A549 (cell line): ENCODE data around the gene ALOX5. TPM values are rescaled to one million over a fixed set of nuclear protein-coding genes. Genes with fewer than 3 reads are reported as not detected.
"Not testable (repeated sequence)": the region's sequence is repeated elsewhere in the genome, so short reads cannot be mapped to it uniquely, and the experiment has no call there.

ENCODE experiments used
- ATAC-seq, 2 experiments: fragments of 200-7000 bp in 1 of 2; fragments of >200 bp in 1 of 2; cut with Nextera tagmentation in 1 of 2; cut with Tn5 transposase in 1 of 2; 3 replicates each; pipeline versions ENCODE4 v1.8.0 to v1.9.1; 2018 to 2020; ENCODE audit warnings: mild to moderate bottlenecking in 1 of 2, moderate library complexity in 1 of 2
- CTCF ChIA-PET: fragments of 300-600 bp; sonication (Branson Sonifier 250); formaldehyde crosslinking; extraction: SDS; loops from one replicate; lab custom pipeline; 2021; ENCODE audit warnings: antibody characterized with exemption, inconsistent platforms; lab: Yijun Ruan, JAX
- POLR2A ChIA-PET: fragments of 350-600 bp; formaldehyde crosslinking; extraction: SDS; loops from one replicate; lab custom pipeline; 2021; ENCODE audit warnings: antibody characterized with exemption, inconsistent platforms; lab: Yijun Ruan, JAX
- DNase-seq, 2 experiments: peaks; one replicate each; pipeline versions ENCODE4 v3.0.0 to v3.0.0-alpha.2; 2011 to 2016; ENCODE audit warnings: low read depth in 1 of 2, low spot score in 1 of 2
- FAIRE-seq: peaks from 2 replicates; lab custom pipeline; 2011; peaks lifted over from hg19 to GRCh38; lab: Jason Lieb, UNC
- H3K27ac ChIP-seq, 2 experiments: fragments of >200 bp; sonication (Bioruptor Twin); formaldehyde crosslinking; 3 replicates each; pipeline ENCODE4 v1.5.1; 2016 to 2017
- H3K4me1 ChIP-seq: fragments of >200 bp; sonication (Bioruptor Twin); formaldehyde crosslinking; 3 replicates; pipeline ENCODE4 v1.6.1; 2016
- H3K4me2 ChIP-seq: fragments of >200 bp; sonication (Bioruptor Twin); formaldehyde crosslinking; 3 replicates; pipeline ENCODE4 v1.6.1; 2016
- H3K4me3 ChIP-seq: fragments of >200 bp; sonication (Bioruptor Twin); formaldehyde crosslinking; 3 replicates; pipeline ENCODE4 v1.5.1; 2016
- H3K9me3 ChIP-seq: fragments of >200 bp; sonication (Bioruptor Twin); formaldehyde crosslinking; 3 replicates; pipeline ENCODE4 v1.6.1; 2016
- ATOH8 ChIP-seq: fragments of 250-450 bp; sonication (Bioruptor Pico); IDR thresholded peaks from 2 replicates; pipeline ENCODE4 v1.5.0; 2020; ENCODE audit warnings: low read depth, mild to moderate bottlenecking, moderate library complexity
- CBX2 ChIP-seq: fragments of 200-600 bp; sonication (generic); IDR thresholded peaks from 2 replicates; pipeline ENCODE4 v1.6.1; 2016; ENCODE audit warnings: low read depth, mild to moderate bottlenecking, borderline replicate concordance
- CBX8 ChIP-seq: fragments of 200-600 bp; sonication (generic); IDR thresholded peaks from 2 replicates; pipeline ENCODE4 v1.6.1; 2016
- CEBPB ChIP-seq, 2 experiments: fragments of >200 bp in 1 of 2; sonication (Bioruptor Twin) in 1 of 2; formaldehyde crosslinking in 1 of 2; IDR thresholded peaks; 2 replicates each; pipeline ENCODE4 v1.6.1; 2012 to 2016
- CHD2 ChIP-seq: fragments of 150-350 bp; IDR thresholded peaks from 2 replicates; pipeline ENCODE4 v1.6.1; 2014; ENCODE audit warnings: low read length; ENCODE audit not compliant: partially characterized antibody
- E2F6 ChIP-seq: IDR thresholded peaks from 2 replicates; pipeline ENCODE4 v1.6.1; 2012; ENCODE audit warnings: low read depth, borderline replicate concordance
- FOSB ChIP-seq: fragments of 250-450 bp; sonication (Bioruptor Pico); IDR thresholded peaks from 2 replicates; pipeline ENCODE4 v1.5.0; 2020; ENCODE audit warnings: mild to moderate bottlenecking, moderate library complexity
- FOXS1 ChIP-seq: fragments of 250-450 bp; sonication (Bioruptor Pico); IDR thresholded peaks from 2 replicates; pipeline ENCODE4 v1.5.0; 2020; ENCODE audit warnings: mild to moderate bottlenecking, moderate library complexity
- HDAC2 ChIP-seq: fragments of 200-600 bp; sonication (generic); IDR thresholded peaks from 2 replicates; pipeline ENCODE4 v1.6.1; 2016
- HMGXB4 ChIP-seq: fragments of 250-450 bp; sonication (Bioruptor Pico); IDR thresholded peaks from 2 replicates; pipeline ENCODE4 v1.5.0; 2021; ENCODE audit warnings: mild to moderate bottlenecking, moderate library complexity, borderline replicate concordance
- HOXA7 ChIP-seq: fragments of 250-450 bp; sonication (Bioruptor Pico); IDR thresholded peaks from 2 replicates; pipeline ENCODE4 v1.5.0; 2020; ENCODE audit warnings: mild to moderate bottlenecking, moderate library complexity
- NFE2L2 ChIP-seq: fragments of 150-350 bp; conservative IDR thresholded peaks from 2 replicates; pipeline ENCODE4 v1.6.1; 2014; ENCODE audit warnings: low read length
- NPAS2 ChIP-seq: fragments of 250-450 bp; sonication (Bioruptor Pico); IDR thresholded peaks from 2 replicates; pipeline ENCODE4 v1.8.0; 2022; ENCODE audit warnings: mild to moderate bottlenecking, moderate library complexity, borderline replicate concordance
- PHF8 ChIP-seq: fragments of 200-600 bp; sonication (generic); IDR thresholded peaks from 2 replicates; pipeline ENCODE4 v1.6.1; 2016; ENCODE audit warnings: low read depth, mild to moderate bottlenecking, antibody characterized with exemption, moderate library complexity, borderline replicate concordance
- POLR2AphosphoS2 ChIP-seq: conservative IDR thresholded peaks from 2 replicates; pipeline ENCODE4 v1.6.1; 2012; ENCODE audit warnings: low read length, improper control_type of control experiment, inconsistent platforms
- RFX5 ChIP-seq: fragments of 450-650 bp; IDR thresholded peaks from 2 replicates; pipeline ENCODE4 v1.7.1; 2014; ENCODE audit warnings: antibody characterized with exemption, mild to moderate bottlenecking, moderate library complexity
- TFCP2L1 ChIP-seq: fragments of 250-450 bp; sonication (Bioruptor Pico); IDR thresholded peaks from 2 replicates; pipeline ENCODE4 v1.5.0; 2021; ENCODE audit warnings: mild to moderate bottlenecking
- ZFP36 ChIP-seq: fragments of 450-650 bp; IDR thresholded peaks from 2 replicates; pipeline ENCODE4 v1.6.1; 2014; ENCODE audit warnings: borderline replicate concordance; ENCODE audit not compliant: partially characterized antibody
- ZNF302 ChIP-seq: fragments of 250-450 bp; sonication (Bioruptor Pico); IDR thresholded peaks from 2 replicates; pipeline ENCODE4 v1.9.0; 2021; ENCODE audit warnings: inconsistent platforms, mild to moderate bottlenecking, moderate library complexity
- WGBS: methylation state at CpG from one replicate; pipeline ENCODE4 v1.1.6; 2017; ENCODE audit errors: missing lambda C conversion rate; 5-methylcytosine and 5-hydroxymethylcytosine counted together
- polyA plus RNA-seq, 4 experiments: library from polyadenylated mRNA; depleted of rRNA in 3 of 4; stranded (reverse); fragments of >200 nt; fragmentation: RNase III in 1 of 4; extraction: RNeasy Plus Mini Kit Qiagen cat#74134 plus additional on column Dnase treatment in 1 of 4; gene quantifications; 2 replicates in 3 of 4; 3 replicates in 1 of 4; pipeline ENCODE4 v1.2.3, GENCODE V29; 2011 to 2017
- TF ChIP-seq, protein P1 (sequence below): fragments of >200 bp; sonication (Bioruptor Twin); formaldehyde crosslinking; IDR thresholded peaks from 3 replicates; pipeline ENCODE4 v1.5.1; 2016
- TF ChIP-seq, protein P2 (sequence below): IDR thresholded peaks from 2 replicates; pipeline ENCODE4 v1.6.1; 2012

The ALOX5 gene
- polyA plus RNA-seq, 2 of the 4 experiments (the other 2 are of a cell fraction): 0.18 to 0.40 TPM

GRCh38 chr10:45410807-45411606 is 37.0 kb downstream of the ALOX5 start:
- FAIRE-seq (no peak), DNase-seq (no peak), ATAC-seq (no peak)
- Histone ChIP-seq H3K4me3 (no peak overlapping the region), H3K9me3 (no peaks in the 10 kb centered on the region), H3K27ac (no peak overlapping the region), H3K4me1 (no peaks in the 10 kb centered on the region), H3K4me2 (no peak overlapping the region)
- TF ChIP-seq, protein P1, sequence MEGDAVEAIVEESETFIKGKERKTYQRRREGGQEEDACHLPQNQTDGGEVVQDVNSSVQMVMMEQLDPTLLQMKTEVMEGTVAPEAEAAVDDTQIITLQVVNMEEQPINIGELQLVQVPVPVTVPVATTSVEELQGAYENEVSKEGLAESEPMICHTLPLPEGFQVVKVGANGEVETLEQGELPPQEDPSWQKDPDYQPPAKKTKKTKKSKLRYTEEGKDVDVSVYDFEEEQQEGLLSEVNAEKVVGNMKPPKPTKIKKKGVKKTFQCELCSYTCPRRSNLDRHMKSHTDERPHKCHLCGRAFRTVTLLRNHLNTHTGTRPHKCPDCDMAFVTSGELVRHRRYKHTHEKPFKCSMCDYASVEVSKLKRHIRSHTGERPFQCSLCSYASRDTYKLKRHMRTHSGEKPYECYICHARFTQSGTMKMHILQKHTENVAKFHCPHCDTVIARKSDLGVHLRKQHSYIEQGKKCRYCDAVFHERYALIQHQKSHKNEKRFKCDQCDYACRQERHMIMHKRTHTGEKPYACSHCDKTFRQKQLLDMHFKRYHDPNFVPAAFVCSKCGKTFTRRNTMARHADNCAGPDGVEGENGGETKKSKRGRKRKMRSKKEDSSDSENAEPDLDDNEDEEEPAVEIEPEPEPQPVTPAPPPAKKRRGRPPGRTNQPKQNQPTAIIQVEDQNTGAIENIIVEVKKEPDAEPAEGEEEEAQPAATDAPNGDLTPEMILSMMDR: no peak
- TF ChIP-seq ZFP36 (no peak), PHF8 (no peak), CBX8 (no peak), CEBPB (IDR thresholded peaks at IDR 0.05) (no peak), POLR2AphosphoS2 (no peak), FOXS1 (CRISPR knock-in tag) (no peak), HMGXB4 (CRISPR knock-in tag) (no peak), TFCP2L1 (CRISPR knock-in tag) (no peak), ATOH8 (CRISPR knock-in tag) (no peak), RFX5 (no peak), HDAC2 (no peak), NPAS2 (CRISPR knock-in tag) (no peak), CBX2 (no peak), ZNF302 (CRISPR knock-in tag) (no peak), CHD2 (no peak)
- WGBS: 20% methylated on average over 6 of the region's 6 CpGs
- ChIA-PET POLR2A (no interaction called here), CTCF (no interaction called here)

GRCh38 chr10:45411607-45411940 is 37.6 kb downstream of the ALOX5 start:
- no peak overlapping the region for H3K27ac ChIP-seq
- POLR2A ChIA-PET: no interaction called here
- TF ChIP-seq HOXA7 (CRISPR knock-in tag) (no peak), NFE2L2 (no peak), FOSB (CRISPR knock-in tag) (no peak), E2F6 (no peak), POLR2AphosphoS2 (no peak)
- TF ChIP-seq, protein P2, sequence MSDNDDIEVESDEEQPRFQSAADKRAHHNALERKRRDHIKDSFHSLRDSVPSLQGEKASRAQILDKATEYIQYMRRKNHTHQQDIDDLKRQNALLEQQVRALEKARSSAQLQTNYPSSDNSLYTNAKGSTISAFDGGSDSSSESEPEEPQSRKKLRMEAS: no peak
- TF ChIP-seq, all 56 proteins: peak for 0
- 48% methylated on average over 4 of the region's 4 CpGs for WGBS
- no peaks in the 10 kb centered on the region for H3K9me3 ChIP-seq
- DNase-seq: no peak
- H3K4me1 ChIP-seq: no peaks in the 10 kb centered on the region
- CTCF ChIA-PET: no interaction called here
- H3K4me2 ChIP-seq: no peak overlapping the region
- no peak for ATAC-seq
- H3K4me3 ChIP-seq: no peak overlapping the region
- no peak for FAIRE-seq

DNA sequence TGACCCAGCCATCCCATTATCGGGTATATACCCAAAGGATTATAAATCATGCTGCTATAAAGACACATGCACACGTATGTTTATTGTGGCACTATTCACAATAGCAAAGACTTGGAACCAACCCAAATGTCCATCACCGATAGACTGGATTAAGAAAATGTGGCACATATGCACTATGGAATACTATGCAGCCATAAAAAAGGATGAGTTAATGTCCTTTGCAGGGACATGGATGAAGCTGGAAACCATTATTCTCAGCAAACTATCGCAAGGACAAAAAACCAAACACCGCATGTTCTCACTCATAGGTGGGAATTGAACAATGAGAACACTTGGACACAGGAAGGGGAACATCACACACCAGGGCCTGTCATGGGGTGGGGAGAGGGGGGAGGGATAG is 41.0 kb downstream of the ALOX5 start:
- ATAC-seq, H3K4me1 ChIP-seq, DNase-seq, H3K27ac ChIP-seq, CTCF ChIA-PET, H3K4me3 ChIP-seq, POLR2A ChIA-PET, FAIRE-seq, H3K9me3 ChIP-seq, H3K4me2 ChIP-seq: not testable (repeated sequence)
- 43% methylated on average over 5 of the region's 5 CpGs for WGBS
